Measurements from ENCODE around the gene MBOAT2. TPM values are rescaled to one million over a fixed set of nuclear protein-coding genes. Genes with fewer than 3 reads are reported as not detected.
A peak's percentile ranks its signal among the peaks of the same experiment; 100 is the strongest.

MBOAT2 gene
- total RNA-seq, 1 donor from 2014 or later = 94.7 TPM

DNA sequence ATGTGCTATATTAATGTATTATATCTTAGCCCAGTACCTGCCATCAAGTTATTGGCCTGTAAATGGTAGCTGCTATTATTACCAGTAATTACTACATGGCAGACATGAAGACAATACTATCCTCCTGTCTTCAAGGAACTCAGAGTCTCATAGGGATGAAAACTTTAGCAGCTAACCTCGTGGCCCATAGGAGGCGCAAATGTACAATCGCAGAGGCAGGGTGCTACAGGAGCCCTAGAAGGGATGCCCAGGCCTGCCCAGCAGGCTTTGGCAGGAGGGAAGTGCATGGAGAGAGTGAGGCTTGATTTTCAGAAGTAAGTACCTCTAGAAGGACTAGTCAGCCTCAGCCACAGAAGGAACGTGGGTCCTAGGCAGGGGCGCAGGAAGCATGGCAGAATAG, 121.4 kb downstream of the MBOAT2 start:
- H3K4me1 Mint-ChIP-seq (ENCODE audit: unreplicated experiment) = no peaks in the 10 kb centered on the region
- no peaks in the 10 kb centered on the region for H3K9me3 Mint-ChIP-seq (ENCODE audit: unreplicated experiment)
- no peak overlapping the region for H3K27ac Mint-ChIP-seq (ENCODE audit: unreplicated experiment)
- no peak overlapping the region for H3K4me3 Mint-ChIP-seq (ENCODE audit: unreplicated experiment)
- no peaks in the 10 kb centered on the region for H3K27me3 Mint-ChIP-seq (ENCODE audit: unreplicated experiment)
- TF ChIP-seq, protein P1, sequence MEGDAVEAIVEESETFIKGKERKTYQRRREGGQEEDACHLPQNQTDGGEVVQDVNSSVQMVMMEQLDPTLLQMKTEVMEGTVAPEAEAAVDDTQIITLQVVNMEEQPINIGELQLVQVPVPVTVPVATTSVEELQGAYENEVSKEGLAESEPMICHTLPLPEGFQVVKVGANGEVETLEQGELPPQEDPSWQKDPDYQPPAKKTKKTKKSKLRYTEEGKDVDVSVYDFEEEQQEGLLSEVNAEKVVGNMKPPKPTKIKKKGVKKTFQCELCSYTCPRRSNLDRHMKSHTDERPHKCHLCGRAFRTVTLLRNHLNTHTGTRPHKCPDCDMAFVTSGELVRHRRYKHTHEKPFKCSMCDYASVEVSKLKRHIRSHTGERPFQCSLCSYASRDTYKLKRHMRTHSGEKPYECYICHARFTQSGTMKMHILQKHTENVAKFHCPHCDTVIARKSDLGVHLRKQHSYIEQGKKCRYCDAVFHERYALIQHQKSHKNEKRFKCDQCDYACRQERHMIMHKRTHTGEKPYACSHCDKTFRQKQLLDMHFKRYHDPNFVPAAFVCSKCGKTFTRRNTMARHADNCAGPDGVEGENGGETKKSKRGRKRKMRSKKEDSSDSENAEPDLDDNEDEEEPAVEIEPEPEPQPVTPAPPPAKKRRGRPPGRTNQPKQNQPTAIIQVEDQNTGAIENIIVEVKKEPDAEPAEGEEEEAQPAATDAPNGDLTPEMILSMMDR (IDR thresholded peaks at IDR 0.05) = peak; percentile 30
- peaks cover 54% of the 10 kb centered on the region for H3K36me3 Mint-ChIP-seq (ENCODE audit: unreplicated experiment)
- no peak for DNase-seq (ENCODE audit: extremely low spot score, unreplicated experiment)

DNA sequence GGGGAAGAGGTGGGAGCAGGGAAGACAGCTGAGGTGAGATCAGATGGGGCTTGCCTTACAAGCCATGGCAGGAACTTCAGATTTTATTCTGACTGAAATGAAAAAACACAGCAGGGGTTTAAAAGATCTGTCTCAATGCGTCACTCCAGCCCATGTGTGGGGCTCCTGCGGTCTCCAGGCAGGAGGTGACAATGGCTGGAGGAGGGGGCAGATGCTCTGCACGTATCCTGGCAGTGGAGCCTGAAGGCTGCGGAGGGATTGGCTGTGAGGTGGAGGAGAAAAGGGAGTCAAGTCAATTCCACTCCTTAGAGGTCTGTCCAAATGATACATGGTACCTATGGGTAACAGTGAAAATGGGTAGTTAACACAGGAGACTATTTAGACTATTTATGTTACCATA, 125.6 kb downstream of the MBOAT2 start:
- Mint-ChIP-seq H3K4me3 (ENCODE audit: unreplicated experiment) (no peak overlapping the region), H3K27me3 (ENCODE audit: unreplicated experiment) (no peaks in the 10 kb centered on the region), H3K27ac (ENCODE audit: unreplicated experiment) (no peak overlapping the region), H3K36me3 (ENCODE audit: unreplicated experiment) (peaks cover 49% of the 10 kb centered on the region), H3K9me3 (ENCODE audit: unreplicated experiment) (no peaks in the 10 kb centered on the region), H3K4me1 (ENCODE audit: unreplicated experiment) (peaks cover 8% of the 10 kb centered on the region)
- TF ChIP-seq, protein P1 (IDR thresholded peaks at IDR 0.05) = no peak
- DNase-seq (ENCODE audit: extremely low spot score, unreplicated experiment) = no peak

DNA sequence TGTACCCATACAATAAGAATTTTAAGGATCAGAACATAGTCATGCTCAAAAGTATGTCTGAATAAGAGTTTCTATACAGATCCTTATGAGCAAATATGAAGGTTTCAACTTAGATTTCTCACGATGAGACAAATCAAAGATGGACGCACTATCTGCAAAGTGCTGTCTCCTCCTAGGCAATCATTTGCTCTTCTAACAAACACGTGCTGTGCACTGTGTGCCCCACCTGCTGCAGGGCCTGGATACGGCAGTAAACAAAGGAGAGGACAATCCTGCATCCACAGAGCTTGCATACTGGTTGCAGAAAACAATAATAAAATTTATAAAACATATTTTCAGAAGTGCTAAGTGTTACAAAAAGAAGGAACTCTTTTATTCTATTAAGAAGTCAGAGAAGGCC, 126.2 kb downstream of the MBOAT2 start:
- Mint-ChIP-seq H3K27ac (ENCODE audit: unreplicated experiment) (no peak overlapping the region), H3K27me3 (ENCODE audit: unreplicated experiment) (no peaks in the 10 kb centered on the region), H3K9me3 (ENCODE audit: unreplicated experiment) (no peaks in the 10 kb centered on the region), H3K4me3 (ENCODE audit: unreplicated experiment) (no peak overlapping the region), H3K36me3 (ENCODE audit: unreplicated experiment) (peaks cover 46% of the 10 kb centered on the region), H3K4me1 (ENCODE audit: unreplicated experiment) (peaks cover 8% of the 10 kb centered on the region)
- no peak for DNase-seq (ENCODE audit: extremely low spot score, unreplicated experiment)
- TF ChIP-seq, protein P1 (IDR thresholded peaks at IDR 0.05) = no peak

DNA sequence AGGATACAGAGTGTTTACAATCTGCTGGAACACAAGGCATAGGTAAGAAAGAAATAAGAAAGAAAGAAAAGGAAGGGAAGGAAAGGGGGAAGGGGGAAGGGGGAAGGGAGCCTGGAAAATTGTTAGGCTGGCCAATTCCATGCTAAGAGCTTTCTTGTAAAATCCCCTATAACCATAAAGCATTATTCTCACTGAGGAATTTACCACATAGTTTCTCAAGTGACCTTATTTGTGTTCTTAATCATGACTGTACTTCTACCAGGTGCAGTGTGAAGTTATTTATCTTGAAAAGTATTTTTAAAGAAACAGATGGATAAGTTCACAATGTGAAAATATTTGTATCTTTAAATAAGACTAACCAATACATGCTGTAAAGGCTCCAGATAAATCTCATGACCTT, 126.9 kb downstream of the MBOAT2 start:
- Mint-ChIP-seq H3K9me3 (ENCODE audit: unreplicated experiment) (no peaks in the 10 kb centered on the region), H3K27ac (ENCODE audit: unreplicated experiment) (no peak overlapping the region), H3K27me3 (ENCODE audit: unreplicated experiment) (no peaks in the 10 kb centered on the region), H3K4me1 (ENCODE audit: unreplicated experiment) (peaks cover 8% of the 10 kb centered on the region), H3K4me3 (ENCODE audit: unreplicated experiment) (no peak overlapping the region), H3K36me3 (ENCODE audit: unreplicated experiment) (peaks cover 47% of the 10 kb centered on the region)
- TF ChIP-seq, protein P1 (IDR thresholded peaks at IDR 0.05) = no peak
- no peak for DNase-seq (ENCODE audit: extremely low spot score, unreplicated experiment)

DNA sequence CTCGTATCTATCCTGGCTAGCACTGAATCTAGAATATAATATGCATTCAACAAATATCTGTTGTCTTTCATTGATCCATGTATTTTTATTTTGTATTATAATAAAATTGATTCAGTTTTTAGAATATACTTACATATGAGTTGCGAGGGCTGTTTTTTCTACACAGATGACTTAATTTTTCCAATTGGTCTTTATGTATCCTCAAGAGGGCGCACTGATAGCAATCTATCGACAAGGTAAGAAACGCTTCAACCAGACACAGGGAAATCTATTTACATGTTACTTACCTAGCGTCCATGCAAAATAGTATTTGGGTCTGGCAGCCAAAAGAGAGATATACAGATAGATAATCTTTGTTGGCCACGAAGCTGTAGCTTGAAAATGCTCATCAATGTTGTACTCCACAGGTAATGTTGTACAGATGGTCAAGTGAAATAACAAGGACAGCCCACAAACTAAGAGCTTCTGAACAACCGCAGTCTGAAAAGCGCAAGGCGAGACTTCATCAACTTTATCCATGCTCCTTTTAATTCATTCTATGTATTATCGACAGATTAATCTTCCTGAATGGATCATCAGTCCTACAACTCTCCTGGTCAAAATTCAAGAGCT, 130.6 kb downstream of the MBOAT2 start:
- no peak overlapping the region for H3K27ac Mint-ChIP-seq (ENCODE audit: unreplicated experiment)
- DNase-seq (ENCODE audit: extremely low spot score, unreplicated experiment) = no peak
- H3K9me3 Mint-ChIP-seq (ENCODE audit: unreplicated experiment) = no peaks in the 10 kb centered on the region
- peaks cover 26% of the 10 kb centered on the region for H3K36me3 Mint-ChIP-seq (ENCODE audit: unreplicated experiment)
- no peak overlapping the region for H3K4me3 Mint-ChIP-seq (ENCODE audit: unreplicated experiment)
- TF ChIP-seq, protein P1 (IDR thresholded peaks at IDR 0.05) = peak; percentile 76
- peaks cover 8% of the 10 kb centered on the region for H3K4me1 Mint-ChIP-seq (ENCODE audit: unreplicated experiment)
- no peaks in the 10 kb centered on the region for H3K27me3 Mint-ChIP-seq (ENCODE audit: unreplicated experiment)
